IMR-90 (cell line): ENCODE measurements around the gene HECTD2. TPM values are rescaled to one million over a fixed set of nuclear protein-coding genes. Genes with fewer than 3 reads are reported as not detected.

ENCODE experiments used
- ATAC-seq: fragments of 200-7000 bp; cut with Tn5 transposase; 2 replicates; pipeline ENCODE4 v1.9.1; 2020; ENCODE audit warnings: low read depth, mild to moderate bottlenecking, moderate library complexity
- BruUV-seq: library from RNA; stranded (reverse); fragments of 400-500 nt; replicated peaks from 2 replicates; lab custom pipeline; 2021; lab: Mats Ljungman, UMichigan
- CTCF ChIA-PET: fragments of 300-600 bp; formaldehyde crosslinking; extraction: SDS; loops from one replicate; lab custom pipeline; 2021; ENCODE audit warnings: antibody characterized with exemption; lab: Yijun Ruan, JAX
- POLR2A ChIA-PET: fragments of 300-600 bp; sonication (Branson Sonifier 250); formaldehyde crosslinking; loops from one replicate; lab custom pipeline; 2022; ENCODE audit warnings: antibody characterized with exemption; ENCODE audit not compliant: unreplicated experiment; lab: Charles Lee
- DNase-seq: peaks from one replicate; pipeline ENCODE4 v3.0.0; 2013
- H2AFZ ChIP-seq: replicated peaks from 2 replicates; pipeline ENCODE3; 2013; ENCODE audit warnings: low read length, mild to moderate bottlenecking; ENCODE audit not compliant: poor library complexity
- H2AK5ac ChIP-seq: 2 replicates; pipeline ENCODE4 v1.6.1; 2013; ENCODE audit warnings: low read depth, low read length, inconsistent platforms
- H2AK9ac ChIP-seq: replicated peaks from 2 replicates; pipeline ENCODE3; 2013; ENCODE audit warnings: mild to moderate bottlenecking, low read depth, low read length, moderate library complexity; ENCODE audit not compliant: poor library complexity
- H2BK120ac ChIP-seq: 2 replicates; pipeline ENCODE4 v1.6.1; 2013; ENCODE audit warnings: low read depth, low read length, inconsistent platforms
- H2BK15ac ChIP-seq: 3 replicates; pipeline ENCODE4 v1.6.1; 2013; ENCODE audit warnings: low read depth, low read length, inconsistent platforms
- H2BK20ac ChIP-seq: 2 replicates; pipeline ENCODE4 v1.6.1; 2013; ENCODE audit warnings: low read depth, mild to moderate bottlenecking, inconsistent platforms, low read length, moderate library complexity
- H2BK5ac ChIP-seq: 2 replicates; pipeline ENCODE4 v1.6.1; 2013; ENCODE audit warnings: mild to moderate bottlenecking, low read depth, low read length, inconsistent platforms; ENCODE audit not compliant: poor library complexity, severe bottlenecking
- H3K14ac ChIP-seq: replicated peaks from 2 replicates; pipeline ENCODE4 v1.6.1; 2013; ENCODE audit warnings: low read depth, low read length, inconsistent platforms
- H3K18ac ChIP-seq: 2 replicates; pipeline ENCODE4 v1.6.1; 2013; ENCODE audit warnings: low read depth, low read length, control low read depth
- H3K23ac ChIP-seq: 2 replicates; pipeline ENCODE4 v1.6.1; 2013; ENCODE audit warnings: low read depth, low read length, inconsistent platforms
- H3K27ac ChIP-seq: 2 replicates; pipeline ENCODE4 v1.5.1; 2013; ENCODE audit warnings: mild to moderate bottlenecking, control low read depth, low read length; ENCODE audit not compliant: insufficient read depth
- H3K27me3 ChIP-seq: 2 replicates; pipeline ENCODE4 v1.6.1; 2013; ENCODE audit warnings: low read length; ENCODE audit not compliant: control insufficient read depth, insufficient read depth
- H3K36me3 ChIP-seq: 2 replicates; pipeline ENCODE4 v1.6.1; 2013; ENCODE audit warnings: low read length, mixed read lengths; ENCODE audit not compliant: control insufficient read depth, insufficient read depth
- H3K4ac ChIP-seq: 2 replicates; pipeline ENCODE4 v1.6.1; 2013; ENCODE audit warnings: low read depth, low read length, inconsistent platforms
- H3K4me1 ChIP-seq: 2 replicates; pipeline ENCODE4 v1.6.1; 2013; ENCODE audit warnings: low read length, mixed read lengths; ENCODE audit not compliant: control insufficient read depth, insufficient read depth
- H3K4me2 ChIP-seq: 2 replicates; pipeline ENCODE4 v1.6.1; 2013; ENCODE audit warnings: low read depth, mild to moderate bottlenecking, control low read depth, low read length, moderate library complexity
- H3K4me3 ChIP-seq: 2 replicates; pipeline ENCODE4 v1.5.1; 2013; ENCODE audit warnings: low read depth, mild to moderate bottlenecking, control low read depth, low read length, moderate library complexity; ENCODE audit not compliant: insufficient read depth
- H3K56ac ChIP-seq: 2 replicates; pipeline ENCODE4 v1.6.1; 2013; ENCODE audit warnings: low read length, inconsistent platforms; ENCODE audit not compliant: insufficient read depth; ENCODE audit errors: extremely low read depth
- H3K79me1 ChIP-seq, 2 experiments: 2 replicates each; pipeline ENCODE4 v1.6.1; 2013; ENCODE audit warnings: low read length in 2 of 2, inconsistent platforms in 1 of 2, low read depth in 1 of 2
- H3K9ac ChIP-seq: 2 replicates; pipeline ENCODE4 v1.6.1; 2013; ENCODE audit warnings: low read depth, low read length, control low read depth
- H3K9me1 ChIP-seq: 2 replicates; pipeline ENCODE4 v1.6.1; 2013; ENCODE audit warnings: low read length, inconsistent platforms; ENCODE audit not compliant: insufficient read depth
- H3K9me3 ChIP-seq: 2 replicates; pipeline ENCODE4 v1.6.1; 2013; ENCODE audit warnings: low read length; ENCODE audit not compliant: control insufficient read depth, insufficient read depth
- H4K20me1 ChIP-seq: 2 replicates; pipeline ENCODE4 v1.6.1; 2013; ENCODE audit warnings: low read length, inconsistent platforms; ENCODE audit not compliant: insufficient read depth
- H4K5ac ChIP-seq: 2 replicates; pipeline ENCODE4 v1.6.1; 2013; ENCODE audit warnings: mild to moderate bottlenecking, low read depth, low read length, control low read depth
- H4K8ac ChIP-seq, 2 experiments: 2 replicates each; pipeline ENCODE4 v1.6.1; 2013; ENCODE audit warnings: low read depth in 2 of 2, low read length in 2 of 2, control low read depth in 1 of 2, inconsistent platforms in 1 of 2
- H4K91ac ChIP-seq: 2 replicates; pipeline ENCODE4 v1.6.1; 2013; ENCODE audit warnings: low read depth, low read length, inconsistent platforms; ENCODE audit not compliant: insufficient read depth
- BHLHE40 ChIP-seq: fragments of 150-350 bp; IDR thresholded peaks from 2 replicates; pipeline ENCODE4 v1.6.1; 2016; ENCODE audit warnings: mild to moderate bottlenecking, low read depth, low read length
- CEBPB ChIP-seq: IDR thresholded peaks from 2 replicates; pipeline ENCODE4 v1.6.1; 2012; ENCODE audit warnings: low read depth, low read length, improper control_type of control experiment
- ELK1 ChIP-seq: fragments of 150-350 bp; IDR thresholded peaks from 2 replicates; pipeline ENCODE4 v1.6.1; 2016; ENCODE audit warnings: low read depth, mild to moderate bottlenecking, low read length, moderate library complexity, borderline replicate concordance
- FOS ChIP-seq: fragments of 150-350 bp; IDR thresholded peaks from 2 replicates; pipeline ENCODE4 v1.6.1; 2016; ENCODE audit warnings: low read depth, low read length
- MAFK ChIP-seq: IDR thresholded peaks from 2 replicates; pipeline ENCODE4 v1.6.1; 2012; ENCODE audit warnings: low read depth, low read length, improper control_type of control experiment
- MAZ ChIP-seq: IDR thresholded peaks from 2 replicates; pipeline ENCODE4 v1.6.1; 2012; ENCODE audit warnings: low read depth, mild to moderate bottlenecking, low read length, improper control_type of control experiment, moderate library complexity, borderline replicate concordance
- MXI1 ChIP-seq: IDR thresholded peaks from 2 replicates; pipeline ENCODE4 v1.6.1; 2012; ENCODE audit warnings: low read depth, mild to moderate bottlenecking, low read length, moderate library complexity, borderline replicate concordance
- RAD21 ChIP-seq: IDR thresholded peaks from 2 replicates; pipeline ENCODE4 v1.6.1; 2012; ENCODE audit warnings: low read length, improper control_type of control experiment
- USF2 ChIP-seq: fragments of 150-350 bp; IDR thresholded peaks from 2 replicates; pipeline ENCODE4 v1.6.1; 2017; ENCODE audit warnings: mild to moderate bottlenecking, antibody characterized with exemption, low read length, low read depth
- WGBS, 2 experiments: methylation state at CpG; one replicate each; pipeline versions ENCODE4 v1.1.5 to v1.1.7; 2013; ENCODE audit warnings: missing lambda C conversion rate in 2 of 2; ENCODE audit not compliant: insufficient read length in 1 of 2; ENCODE audit errors: extremely low coverage in 2 of 2; 5-methylcytosine and 5-hydroxymethylcytosine counted together
- dilution Hi-C: fragments of 300-500 bp; cut with HindIII; formaldehyde crosslinking; loops from one replicate; pipeline ENCODE4 v1.14.3; 2018; ENCODE audit warnings: low sequenced_read_pairs; ENCODE audit not compliant: unreplicated experiment
- in situ Hi-C: fragments of 300-500 bp; cut with MboI; formaldehyde crosslinking; loops from 3 replicates; pipeline ENCODE4 v1.14.3; 2019; ENCODE audit warnings: low sequenced_read_pairs, inconsistent platforms, mixed read lengths
- intact Hi-C: fragments of 100-400 bp; cut with micrococcal nuclease; formaldehyde crosslinking; loops from 2 replicates; pipeline ENCODE4 v1.10.0; 2022
- polyA plus RNA-seq, 3 experiments: library from polyadenylated mRNA; depleted of rRNA; stranded (reverse); fragments of >200 nt; gene quantifications; 2 replicates each; pipeline ENCODE4 v1.2.3, GENCODE V29; 2012; ENCODE audit warnings: low replicate concordance in 1 of 3
- total RNA-seq: library from RNA; depleted of rRNA; stranded (reverse); fragments of >200 nt; gene quantifications from 2 replicates; pipeline ENCODE4 v1.2.3, GENCODE V29; 2012

Gene HECTD2
- total and polyA plus RNA-seq, 2 of the 4 experiments (the other 2 are of a cell fraction) = 5.2 to 5.9 TPM

- TF ChIP-seq MAFK (no peak), RAD21 (no peak), CEBPB (no peak), ELK1 (no peak), FOS (no peak), BHLHE40 (no peak), MAZ (no peak), USF2 (no peak), MXI1 (no peak)
- Histone ChIP-seq H3K14ac (no peak overlapping the region), H3K9me3 (no peaks in the 10 kb centered on the region), H3K18ac (no peak overlapping the region), H2AK9ac (no peak overlapping the region), H3K4me3 (no peak overlapping the region), H4K91ac (no peak overlapping the region), H3K27ac (no peak overlapping the region), H2AFZ (no peak overlapping the region), H3K4me2 (no peak overlapping the region), H4K5ac (peak overlapping the region; percentile 22; the same call in 1 of the 2 replicates), H3K79me1 (no peaks in the 10 kb centered on the region), H3K4me1 (no peaks in the 10 kb centered on the region), H2BK15ac (no peak overlapping the region), H4K8ac (no peak overlapping the region), H3K23ac (no peak overlapping the region), H2BK20ac (no peak overlapping the region), H2BK120ac (no peak overlapping the region), H4K20me1 (no peaks in the 10 kb centered on the region), H3K4ac (no peak overlapping the region), H3K9me1 (no peaks in the 10 kb centered on the region), H2AK5ac (no peak overlapping the region), H3K36me3 (no peaks in the 10 kb centered on the region), H3K9ac (no peak overlapping the region), H3K27me3 (no peaks in the 10 kb centered on the region), H2BK5ac (no peak overlapping the region), H3K56ac (no peak overlapping the region)
- ATAC-seq (no peak), DNase-seq (no peak)
- WGBS, 2 experiments = no CpG with 5 or more reads among the region's 1 CpG
- dilution Hi-C loops = no loop called here
- in situ Hi-C loops = no loop called here
- ChIA-PET POLR2A (no interaction called here), CTCF (interaction anchor here (0.7 kb wide), 1 partner anchor 225 kb away, joined by 3 read pairs; no protein-coding TSS in a partner anchor)
- intact Hi-C loops = no loop called here
- BruUV-seq = no TSS peak
Observed at GRCh38 chr10:91520661-91521060, 110.5 kb downstream of the HECTD2 start.
